GM19395 (cell line): ENCODE measurements around the gene ABHD16B.
A peak's percentile ranks its signal among the peaks of the same experiment; 100 is the strongest.
"Not testable (repeated sequence)": the region's sequence is repeated elsewhere in the genome, so short reads cannot be mapped to it uniquely, and the experiment has no call there.

Experiments used
- ATAC-seq: cut with Tn5 transposase; IDR thresholded peaks from one replicate; pipeline ENCODE4 v1.9.1; 2021; ENCODE audit warnings: mild to moderate bottlenecking, moderate library complexity; ENCODE audit not compliant: unreplicated experiment

Gene ABHD16B

GRCh38 chr20:63833776-63834490 is 27.4 kb upstream of the ABHD16B start:
- ATAC-seq, result no peak

GRCh38 chr20:63834491-63834880 is 26.8 kb upstream of the ABHD16B start:
- no peak for ATAC-seq

- ATAC-seq, result no peak
These were observed 26.1 kb upstream of the ABHD16B start for GRCh38 chr20:63835021-63835858.

GRCh38 chr20:63836458-63837344 is 24.6 kb upstream of the ABHD16B start:
- no peak for ATAC-seq

GRCh38 chr20:63837479-63837878 is 23.8 kb upstream of the ABHD16B start:
- ATAC-seq, result no peak

- ATAC-seq, result no peak
These were observed 21.7 kb upstream of the ABHD16B start for GRCh38 chr20:63839620-63840019.

GRCh38 chr20:63840405-63840828 is 20.9 kb upstream of the ABHD16B start:
- no peak for ATAC-seq

- no peak for ATAC-seq
These were observed 19.0 kb upstream of the ABHD16B start for GRCh38 chr20:63842258-63842657.

GRCh38 chr20:63843222-63843621 is 18.1 kb upstream of the ABHD16B start:
- ATAC-seq, result no peak

- no peak for ATAC-seq
These were observed 17.5 kb upstream of the ABHD16B start for GRCh38 chr20:63843778-63844177.

- ATAC-seq, result no peak
These were observed 16.7 kb upstream of the ABHD16B start for GRCh38 chr20:63844511-63844991.

- ATAC-seq, result no peak
These were observed 15.0 kb upstream of the ABHD16B start for GRCh38 chr20:63846128-63846771.

GRCh38 chr20:63846888-63847236 is 14.4 kb upstream of the ABHD16B start:
- ATAC-seq, result no peak

GRCh38 chr20:63847237-63848002 is 13.9 kb upstream of the ABHD16B start:
- no peak for ATAC-seq

GRCh38 chr20:63848003-63848911 is 13.0 kb upstream of the ABHD16B start:
- ATAC-seq, result no peak

GRCh38 chr20:63850689-63851547 is 10.4 kb upstream of the ABHD16B start:
- ATAC-seq, result peak; percentile 83

- ATAC-seq, result not testable (repeated sequence)
These were observed 9.8 kb upstream of the ABHD16B start for GRCh38 chr20:63851548-63851943.

- ATAC-seq, result not testable (repeated sequence)
These were observed 7.6 kb upstream of the ABHD16B start for GRCh38 chr20:63853733-63854068.
